Activated CD4-positive, alpha-beta T cell treated with anti-CD3 and anti-CD28 coated beads, Interleukin-2, amount 10 ng/mL, durations not matched to agents 7 days and 5 days (primary cell): Measurements from ENCODE around the gene AKR1A1. TPM values are rescaled to one million over a fixed set of nuclear protein-coding genes. Genes with fewer than 3 reads are reported as not detected.
A peak's percentile ranks its signal among the peaks of the same experiment; 100 is the strongest.

Experiments
- CTCF ChIA-PET: fragments of 350-600 bp; sonication (Branson Sonifier 250); formaldehyde crosslinking; loops from one replicate; lab custom pipeline; 2021; ENCODE audit warnings: antibody characterized with exemption; lab: Charles Lee
- POLR2A ChIA-PET: fragments of 350-600 bp; sonication (Branson Sonifier 250); formaldehyde crosslinking; loops from one replicate; lab custom pipeline; 2021; ENCODE audit warnings: antibody characterized with exemption; lab: Charles Lee
- DNase-seq: peaks from one replicate; pipeline ENCODE4 v3.0.0-alpha.2; 2020
- H3K27ac Mint-ChIP-seq: one replicate; pipeline ENCODE4 v1.8.0; 2021; ENCODE audit warnings: mild to moderate bottlenecking, moderate library complexity, mixed read lengths
- H3K27me3 Mint-ChIP-seq: one replicate; pipeline ENCODE4 v1.8.0; 2021; ENCODE audit warnings: mixed read lengths
- H3K36me3 Mint-ChIP-seq: one replicate; pipeline ENCODE4 v1.8.0; 2021; ENCODE audit warnings: low read depth, mixed read lengths
- H3K4me1 Mint-ChIP-seq: one replicate; pipeline ENCODE4 v1.8.0; 2021; ENCODE audit warnings: mixed read lengths
- H3K4me3 Mint-ChIP-seq: one replicate; pipeline ENCODE4 v1.8.0; 2021; ENCODE audit warnings: mild to moderate bottlenecking, moderate library complexity, mixed read lengths
- H3K9me3 Mint-ChIP-seq: one replicate; pipeline ENCODE4 v1.8.0; 2021; ENCODE audit warnings: mixed read lengths
- total RNA-seq, 2 experiments: library from RNA; stranded (reverse); gene quantifications; one replicate each; pipeline ENCODE4 v1.2.3, GENCODE V29; 2021

AKR1A1 gene
- total RNA-seq, 2 experiments from 2014 or later, result 134 to 135 TPM

- POLR2A ChIA-PET, result interaction anchor here (0.6 kb wide), 1 partner anchor 11 kb away, joined by 6 read pairs; no protein-coding TSS in a partner anchor
- Mint-ChIP-seq H3K27ac (no peak overlapping the region), H3K4me1 (peaks cover 11% of the 10 kb centered on the region), H3K36me3 (no peaks in the 10 kb centered on the region), H3K9me3 (no peaks in the 10 kb centered on the region), H3K4me3 (no peak overlapping the region), H3K27me3 (peaks cover 5% of the 10 kb centered on the region)
- CTCF ChIA-PET, result interaction anchor here (1.1 to 2.4 kb wide), 2 partner anchors 10 to 22 kb away, joined by 4 to 5 read pairs; partner anchors contain the start of gene PRDX1
- DNase-seq, result no peak
These were observed 18.8 kb upstream of the AKR1A1 start for GRCh38 chr1:45531873-45532272.

- Mint-ChIP-seq H3K4me1 (peaks cover 15% of the 10 kb centered on the region), H3K27ac (no peak overlapping the region), H3K36me3 (no peaks in the 10 kb centered on the region), H3K27me3 (peaks cover 2% of the 10 kb centered on the region), H3K9me3 (no peaks in the 10 kb centered on the region), H3K4me3 (no peak overlapping the region)
- CTCF ChIA-PET, result interaction anchor here (1.3 to 1.7 kb wide), 2 partner anchors 12 to 22 kb away, joined by 3 to 5 read pairs; no protein-coding TSS in a partner anchor
- POLR2A ChIA-PET, result no interaction called here
- no peak for DNase-seq
These were observed 14.4 kb upstream of the AKR1A1 start for GRCh38 chr1:45535988-45536766.

- no peak for DNase-seq
- peaks cover 13% of the 10 kb centered on the region for H3K4me1 Mint-ChIP-seq
- CTCF ChIA-PET, result interaction anchor here (1.3 to 1.7 kb wide), 2 partner anchors 11 to 21 kb away, joined by 3 to 5 read pairs; no protein-coding TSS in a partner anchor
- H3K4me3 Mint-ChIP-seq, result no peak overlapping the region
- H3K36me3 Mint-ChIP-seq, result no peaks in the 10 kb centered on the region
- H3K27me3 Mint-ChIP-seq, result peaks cover under 1% of the 10 kb centered on the region
- POLR2A ChIA-PET, result no interaction called here
- no peaks in the 10 kb centered on the region for H3K9me3 Mint-ChIP-seq
- H3K27ac Mint-ChIP-seq, result no peak overlapping the region
These were observed 13.7 kb upstream of the AKR1A1 start for GRCh38 chr1:45536886-45537285.

GRCh38 chr1:45541193-45541592 is 9.4 kb upstream of the AKR1A1 start:
- no peaks in the 10 kb centered on the region for H3K9me3 Mint-ChIP-seq
- DNase-seq, result no peak
- H3K4me3 Mint-ChIP-seq, result no peak overlapping the region
- peaks cover 41% of the 10 kb centered on the region for H3K4me1 Mint-ChIP-seq
- no peaks in the 10 kb centered on the region for H3K27me3 Mint-ChIP-seq
- ChIA-PET POLR2A (no interaction called here), CTCF (interaction anchor here (0.6 to 2.1 kb wide), 2 partner anchors 10 to 17 kb away, joined by 4 to 9 read pairs; partner anchors contain the start of gene AKR1A1)
- no peaks in the 10 kb centered on the region for H3K36me3 Mint-ChIP-seq
- H3K27ac Mint-ChIP-seq, result no peak overlapping the region

GRCh38 chr1:45542591-45542990 is 8.0 kb upstream of the AKR1A1 start:
- CTCF ChIA-PET, result interaction anchor here (0.9 to 2.1 kb wide), 3 partner anchors 8 to 41 kb away, joined by 3 to 9 read pairs (median 4); partner anchors contain the start of gene AKR1A1

GRCh38 chr1:45543581-45544417 is 6.8 kb upstream of the AKR1A1 start:
- Mint-ChIP-seq H3K4me1 (peaks cover 31% of the 10 kb centered on the region), H3K9me3 (no peaks in the 10 kb centered on the region), H3K27me3 (no peaks in the 10 kb centered on the region), H3K27ac (peak overlapping the region; percentile 7), H3K4me3 (peak overlapping the region; percentile 24), H3K36me3 (no peaks in the 10 kb centered on the region)
- ChIA-PET POLR2A (interaction anchor here (0.6 to 1.5 kb wide), 3 partner anchors 12 to 25 kb away, joined by 4 to 6 read pairs (median 6); partner anchors contain the start of gene PRDX1), CTCF (interaction anchor here (0.6 to 2.6 kb wide), 12 partner anchors 9 to 813 kb away, joined by 3 to 14 read pairs (median 3); partner anchors contain the start of genes RNU5D-1 and TESK2)
- peak; percentile 73 for DNase-seq

More at GRCh38 chr1:45542591-45542990, 8.0 kb upstream of the AKR1A1 start:
- Mint-ChIP-seq H3K4me3 (no peak overlapping the region), H3K36me3 (no peaks in the 10 kb centered on the region), H3K27me3 (no peaks in the 10 kb centered on the region), H3K9me3 (no peaks in the 10 kb centered on the region), H3K4me1 (peaks cover 31% of the 10 kb centered on the region), H3K27ac (no peak overlapping the region)
- POLR2A ChIA-PET, result no interaction called here
- DNase-seq, result no peak

GRCh38 chr1:45544530-45544929 is 6.1 kb upstream of the AKR1A1 start:
- H3K9me3 Mint-ChIP-seq, result no peaks in the 10 kb centered on the region
- H3K4me1 Mint-ChIP-seq, result peaks cover 34% of the 10 kb centered on the region
- ChIA-PET POLR2A (interaction anchor here (1.0 to 1.5 kb wide), 2 partner anchors 23 to 26 kb away, joined by 4 to 6 read pairs; partner anchors contain the start of gene PRDX1), CTCF (interaction anchor here (0.6 to 2.6 kb wide), 12 partner anchors 9 to 260 kb away, joined by 3 to 14 read pairs (median 4); partner anchors contain the start of genes PRDX1 and TESK2)
- no peak overlapping the region for H3K27ac Mint-ChIP-seq
- H3K27me3 Mint-ChIP-seq, result no peaks in the 10 kb centered on the region
- H3K4me3 Mint-ChIP-seq, result no peak overlapping the region
- H3K36me3 Mint-ChIP-seq, result no peaks in the 10 kb centered on the region
- DNase-seq, result no peak

- no peak overlapping the region for H3K27ac Mint-ChIP-seq
These were observed 5.6 kb upstream of the AKR1A1 start for GRCh38 chr1:45545019-45545493.

GRCh38 chr1:45545553-45546310 is 4.9 kb upstream of the AKR1A1 start:
- peaks cover 39% of the 10 kb centered on the region for H3K4me1 Mint-ChIP-seq
- no peak overlapping the region for H3K4me3 Mint-ChIP-seq
- ChIA-PET CTCF (interaction anchor here (0.6 to 2.6 kb wide), 9 partner anchors 8 to 1134 kb away, joined by 3 to 14 read pairs (median 5); partner anchors contain the start of genes PRDX1 and TESK2), POLR2A (interaction anchor here (0.6 to 1.5 kb wide), 3 partner anchors 10 to 27 kb away, joined by 3 to 10 read pairs (median 4); partner anchors contain the start of gene PRDX1)
- no peaks in the 10 kb centered on the region for H3K9me3 Mint-ChIP-seq
- H3K27ac Mint-ChIP-seq, result no peak overlapping the region
- DNase-seq, result no peak
- H3K36me3 Mint-ChIP-seq, result no peaks in the 10 kb centered on the region
- no peaks in the 10 kb centered on the region for H3K27me3 Mint-ChIP-seq

More at GRCh38 chr1:45545019-45545493, 5.6 kb upstream of the AKR1A1 start:
- Mint-ChIP-seq H3K4me1 (peaks cover 35% of the 10 kb centered on the region), H3K4me3 (no peak overlapping the region), H3K36me3 (no peaks in the 10 kb centered on the region), H3K27me3 (no peaks in the 10 kb centered on the region), H3K9me3 (no peaks in the 10 kb centered on the region)
- CTCF ChIA-PET, result interaction anchor here (0.6 to 2.6 kb wide), 11 partner anchors 9 to 759 kb away, joined by 3 to 14 read pairs (median 4); partner anchors contain the start of genes PRDX1 and TESK2
- POLR2A ChIA-PET, result interaction anchor here (0.6 to 1.5 kb wide), 3 partner anchors 10 to 26 kb away, joined by 3 to 10 read pairs (median 4); partner anchors contain the start of gene PRDX1
- no peak for DNase-seq

- H3K36me3 Mint-ChIP-seq, result peaks cover 17% of the 10 kb centered on the region
- POLR2A ChIA-PET, result interaction anchor here (1.5 kb wide), 1 partner anchor 30 kb away, joined by 9 read pairs; the partner anchor contains the start of gene PRDX1
- peak overlapping the region; percentile 92 for H3K27ac Mint-ChIP-seq
- H3K4me1 Mint-ChIP-seq, result peaks cover 27% of the 10 kb centered on the region
- H3K9me3 Mint-ChIP-seq, result no peaks in the 10 kb centered on the region
- H3K4me3 Mint-ChIP-seq, result peak overlapping the region; percentile 92
- no peaks in the 10 kb centered on the region for H3K27me3 Mint-ChIP-seq
- CTCF ChIA-PET, result interaction anchor here (0.5 to 1.8 kb wide), 4 partner anchors 10 to 35 kb away, joined by 3 to 9 read pairs (median 4); no protein-coding TSS in a partner anchor
- no peak for DNase-seq
These were observed 1.1 kb downstream of the AKR1A1 start for GRCh38 chr1:45551684-45552083.

GRCh38 chr1:45552331-45552730 is 1.7 kb downstream of the AKR1A1 start:
- DNase-seq, result no peak
- peaks cover 29% of the 10 kb centered on the region for H3K4me1 Mint-ChIP-seq
- no peaks in the 10 kb centered on the region for H3K9me3 Mint-ChIP-seq
- H3K27me3 Mint-ChIP-seq, result no peaks in the 10 kb centered on the region
- ChIA-PET POLR2A (no interaction called here), CTCF (interaction anchor here (0.7 to 1.3 kb wide), 2 partner anchors 12 to 15 kb away, joined by 4 read pairs; no protein-coding TSS in a partner anchor)
- peaks cover 17% of the 10 kb centered on the region for H3K36me3 Mint-ChIP-seq
- H3K4me3 Mint-ChIP-seq, result peak overlapping the region; percentile 92
- peak overlapping the region; percentile 16 for H3K27ac Mint-ChIP-seq
